ENCODE data around the gene CRTC3.

Gene CRTC3

GRCh38 chr15:90487186-90487585, 42.5 kb upstream of the CRTC3 start:
- no peak overlapping the region for H3K4me3 ChIP-seq (ENCODE audit: low read depth, low read length)
- DNase-seq (ENCODE audit: low read depth), result no peak
- TF ChIP-seq MYC (IDR thresholded peaks at IDR 0.05; ENCODE audit: low read depth, low read length) (no peak), CTCF (IDR thresholded peaks at IDR 0.05; ENCODE audit: low read depth, low read length) (no peak)

GRCh38 chr15:90489514-90489913, 40.2 kb upstream of the CRTC3 start:
- DNase-seq (ENCODE audit: low read depth), result no peak
- TF ChIP-seq MYC (IDR thresholded peaks at IDR 0.05; ENCODE audit: low read depth, low read length) (no peak), MAX (IDR thresholded peaks at IDR 0.05; ENCODE audit: low read depth, low read length) (no peak), CTCF (IDR thresholded peaks at IDR 0.05; ENCODE audit: low read depth, low read length) (no peak), POLR2A (IDR thresholded peaks at IDR 0.05; ENCODE audit: extremely low read depth, insufficient read length) (no peak)
- no peak overlapping the region for H3K4me3 ChIP-seq (ENCODE audit: low read depth, low read length)

- no peak overlapping the region for H3K4me3 ChIP-seq (ENCODE audit: low read depth, low read length)
- TF ChIP-seq CTCF (IDR thresholded peaks at IDR 0.05; ENCODE audit: low read depth, low read length) (no peak), MAX (IDR thresholded peaks at IDR 0.05; ENCODE audit: low read depth, low read length) (no peak), POLR2A (IDR thresholded peaks at IDR 0.05; ENCODE audit: extremely low read depth, insufficient read length) (no peak), MYC (IDR thresholded peaks at IDR 0.05; ENCODE audit: low read depth, low read length) (no peak)
- DNase-seq (ENCODE audit: low read depth), result no peak
These were observed 39.8 kb upstream of the CRTC3 start for GRCh38 chr15:90489944-90490343.

- TF ChIP-seq POLR2A (IDR thresholded peaks at IDR 0.05; ENCODE audit: extremely low read depth, insufficient read length), result no peak
- no peak for TF ChIP-seq CTCF (IDR thresholded peaks at IDR 0.05; ENCODE audit: low read depth, low read length)
- TF ChIP-seq MYC (IDR thresholded peaks at IDR 0.05; ENCODE audit: low read depth, low read length), result no peak
- TF ChIP-seq MAX (IDR thresholded peaks at IDR 0.05; ENCODE audit: low read depth, low read length), result no peak
These were observed 36.1 kb upstream of the CRTC3 start for GRCh38 chr15:90493647-90494046.

GRCh38 chr15:90495067-90495466, 34.7 kb upstream of the CRTC3 start:
- no peak for DNase-seq (ENCODE audit: low read depth)
- H3K4me3 ChIP-seq (ENCODE audit: low read depth, low read length), result no peak overlapping the region
- TF ChIP-seq CTCF (IDR thresholded peaks at IDR 0.05; ENCODE audit: low read depth, low read length), result no peak
- no peak for TF ChIP-seq MAX (IDR thresholded peaks at IDR 0.05; ENCODE audit: low read depth, low read length)
- no peak for TF ChIP-seq MYC (IDR thresholded peaks at IDR 0.05; ENCODE audit: low read depth, low read length)
- no peak for TF ChIP-seq POLR2A (IDR thresholded peaks at IDR 0.05; ENCODE audit: extremely low read depth, insufficient read length)

More at GRCh38 chr15:90493647-90494046, 36.1 kb upstream of the CRTC3 start:
- no peak overlapping the region for H3K4me3 ChIP-seq (ENCODE audit: low read depth, low read length)
- no peak for DNase-seq (ENCODE audit: low read depth)

- H3K4me3 ChIP-seq (ENCODE audit: low read depth, low read length), result no peak overlapping the region
- TF ChIP-seq MAX (IDR thresholded peaks at IDR 0.05; ENCODE audit: low read depth, low read length), result no peak
- no peak for TF ChIP-seq CTCF (IDR thresholded peaks at IDR 0.05; ENCODE audit: low read depth, low read length)
- TF ChIP-seq MYC (IDR thresholded peaks at IDR 0.05; ENCODE audit: low read depth, low read length), result no peak
- TF ChIP-seq POLR2A (IDR thresholded peaks at IDR 0.05; ENCODE audit: extremely low read depth, insufficient read length), result no peak
- no peak for DNase-seq (ENCODE audit: low read depth)
These were observed 32.9 kb upstream of the CRTC3 start for GRCh38 chr15:90496791-90497190.

All from NB4 (cell line).